ENCODE data around the gene INSIG2.

The INSIG2 gene

DNA sequence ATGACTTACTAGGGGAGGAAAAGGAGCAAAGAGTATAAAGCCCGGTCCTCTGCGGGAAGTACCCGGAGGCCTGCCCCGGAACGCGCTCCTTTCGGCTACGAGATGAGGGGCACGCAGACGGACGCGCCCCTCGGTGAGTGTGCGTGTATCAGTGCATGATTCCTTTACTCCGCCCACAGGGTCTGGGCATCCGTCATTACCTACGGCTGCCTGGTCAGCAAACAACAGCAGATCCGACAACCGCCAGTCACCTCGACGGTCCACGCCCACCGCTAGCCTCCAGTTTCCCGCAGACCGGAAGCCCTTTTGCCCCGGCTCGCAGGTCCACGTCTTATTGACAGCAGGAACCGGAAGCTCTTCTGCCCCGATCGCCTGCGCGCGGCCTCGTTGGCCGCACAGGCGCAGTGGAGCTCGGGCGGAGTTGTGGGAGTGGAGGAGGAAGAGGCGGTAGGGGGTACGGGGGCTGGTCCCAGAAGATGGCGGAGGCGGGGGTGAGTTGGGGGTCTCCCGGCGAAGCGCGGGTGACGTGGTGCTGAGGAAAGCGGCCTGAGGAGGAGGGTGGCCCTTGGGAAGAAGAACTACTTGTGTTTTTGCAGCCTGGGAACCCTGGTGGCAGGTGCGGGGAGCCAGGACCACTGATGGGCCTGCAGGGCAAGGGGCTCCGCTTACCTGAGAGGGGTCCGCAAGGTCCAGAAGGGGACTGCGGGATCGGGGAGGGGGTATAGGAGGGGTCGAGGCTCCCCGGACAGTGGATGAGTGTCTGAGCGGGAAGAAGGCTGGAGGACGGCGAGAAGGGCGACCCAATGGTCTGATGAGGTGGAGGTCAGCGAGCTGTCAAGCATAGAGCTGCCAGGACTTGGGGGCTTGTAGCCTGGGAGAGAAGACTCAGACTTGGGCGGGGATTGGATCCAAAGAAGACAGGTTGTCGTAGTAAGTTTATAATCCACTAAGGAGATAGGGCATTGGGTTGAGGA, at the start of gene INSIG2:
INSIG2 (plus strand) TSS at position 421 of the 974 bp plus-strand sequence. CDS start 8,086 bp downstream, outside the sequence.
- DNase-seq: peak; percentile 87

DNA sequence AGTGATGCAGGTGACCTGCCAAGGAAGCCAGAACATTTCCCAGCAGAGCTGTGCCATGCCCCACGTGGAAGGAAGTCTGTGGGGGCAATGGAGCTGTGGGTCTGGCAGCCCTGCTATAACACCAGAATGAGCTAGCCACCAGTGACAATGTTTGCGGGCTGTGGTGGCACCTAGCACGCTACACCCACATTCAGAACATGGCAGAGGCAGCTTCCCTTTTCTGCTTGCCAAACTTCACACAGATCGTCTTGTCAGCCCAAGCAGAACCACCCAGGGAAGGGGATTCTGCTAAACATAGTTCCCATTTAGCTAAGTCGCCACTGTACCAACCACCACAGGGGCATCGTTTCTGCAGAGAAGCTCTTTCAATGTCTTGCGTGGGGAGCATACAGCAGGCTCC, 47.4 kb upstream of the INSIG2 start:
- no peak for DNase-seq

DNA sequence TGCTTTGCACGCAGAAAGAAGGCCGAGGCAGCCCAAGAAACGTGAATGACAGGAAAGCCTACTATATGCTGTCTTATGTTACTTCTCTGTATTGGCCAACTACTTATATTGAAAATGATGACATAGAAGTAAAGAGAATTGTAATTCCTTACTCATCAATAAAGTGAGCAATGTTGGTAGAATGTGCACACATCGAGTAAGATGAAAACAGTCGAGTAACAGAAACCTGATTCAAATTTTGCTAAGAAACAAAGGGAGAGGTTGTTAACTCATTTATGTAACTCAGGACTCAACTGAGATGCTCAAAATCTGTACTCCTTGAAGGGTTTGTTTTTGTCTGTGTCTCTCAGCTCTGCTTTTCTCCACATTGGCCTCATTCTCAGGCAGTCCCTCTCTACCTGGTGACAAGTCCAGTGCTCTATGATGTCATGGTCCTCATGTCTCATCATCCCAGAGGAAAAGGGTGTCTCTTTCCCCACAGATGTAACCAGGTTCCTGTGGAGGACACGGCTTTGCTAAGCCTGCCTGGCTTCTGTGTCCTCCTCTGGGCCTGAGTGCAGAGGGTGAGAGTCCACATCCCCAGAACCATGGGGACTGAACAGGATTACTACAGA, 44.1 kb upstream of the INSIG2 start:
- no peak for DNase-seq

DNA sequence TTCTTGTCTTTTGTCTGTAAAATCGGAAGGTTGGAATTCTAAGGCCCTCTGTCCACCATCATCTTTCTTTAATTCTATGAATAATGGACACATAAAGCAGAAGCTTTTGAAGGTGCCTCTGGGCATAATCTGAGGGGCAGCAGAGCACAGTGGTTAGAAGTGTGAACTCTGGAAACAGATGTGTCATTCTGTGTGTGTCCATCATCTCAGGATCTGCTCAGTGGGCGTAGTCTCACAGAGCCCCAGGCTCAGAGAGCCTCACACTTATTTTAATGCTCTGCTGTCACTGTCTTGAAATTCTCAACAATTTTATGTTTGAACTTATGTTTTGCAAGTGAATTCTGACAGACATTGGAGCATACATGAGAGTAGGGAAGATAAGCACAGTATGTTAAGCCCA, 43.4 kb upstream of the INSIG2 start:
- no peak for DNase-seq

DNA sequence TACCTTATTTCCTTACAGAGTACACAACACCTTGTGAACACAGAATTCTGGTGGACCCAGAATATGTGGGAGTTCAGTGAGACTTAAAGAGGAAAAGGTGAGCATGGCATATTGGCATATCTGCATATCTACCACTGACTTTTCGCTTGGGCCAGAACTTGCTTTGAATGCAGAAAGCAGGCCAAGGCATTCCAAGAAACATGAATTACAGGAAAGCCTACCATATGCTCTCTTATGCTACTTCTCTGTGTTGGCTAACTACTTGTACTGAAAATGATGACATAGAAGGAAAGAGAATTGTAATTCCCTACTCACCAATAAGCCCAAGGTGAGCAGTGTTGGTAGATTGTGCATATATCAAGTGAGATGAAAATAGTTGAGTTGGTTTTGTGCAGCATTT, 43.0 kb upstream of the INSIG2 start:
- DNase-seq: no peak

DNA sequence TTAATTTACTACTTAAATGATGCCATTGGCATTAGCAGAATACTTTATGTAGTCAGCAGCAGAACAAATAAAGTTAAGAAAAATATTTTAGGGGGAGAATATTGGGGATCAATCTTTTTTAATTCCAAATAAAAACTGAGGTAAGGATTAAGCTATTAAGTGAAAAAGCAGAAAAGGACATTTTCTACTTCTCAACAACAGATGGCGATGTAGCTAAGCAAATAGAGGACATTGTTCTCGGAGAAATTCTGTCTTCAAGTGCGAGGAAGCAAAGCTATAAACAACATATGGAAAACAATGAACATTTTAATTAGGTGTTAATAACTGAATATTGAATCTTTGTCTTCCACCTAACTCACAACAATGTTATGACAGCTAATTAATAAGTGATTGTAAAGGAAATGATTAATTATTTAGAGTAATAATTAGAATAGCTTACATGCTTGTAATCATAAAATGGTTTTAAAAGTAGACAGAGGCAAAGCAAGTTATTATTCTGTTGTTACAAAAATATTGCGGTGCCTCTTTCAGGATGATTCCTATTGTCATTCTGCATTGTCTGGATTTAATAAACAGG, 41.5 kb upstream of the INSIG2 start:
- DNase-seq: no peak

DNA sequence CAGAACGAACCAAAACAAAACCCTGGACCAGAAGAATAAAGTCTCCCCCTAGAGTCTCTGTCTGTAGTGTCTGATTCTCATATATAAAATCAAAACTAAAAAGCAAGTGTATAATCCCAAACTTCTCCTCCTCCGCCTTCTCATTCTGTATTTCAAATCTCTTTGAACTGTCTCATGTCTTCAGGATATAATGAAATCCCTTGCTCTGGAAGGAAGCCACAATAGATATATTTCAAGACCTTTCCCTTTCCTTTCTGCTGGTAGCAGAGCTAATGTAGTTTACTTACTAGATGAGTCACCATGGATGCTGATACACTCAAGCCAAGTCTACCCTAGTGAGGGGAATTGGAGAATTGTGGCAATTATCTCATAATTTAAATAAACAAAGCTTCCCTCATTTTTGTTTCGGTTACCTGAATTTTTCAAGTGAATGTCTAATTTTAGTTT, 40.9 kb upstream of the INSIG2 start:
- no peak for DNase-seq

DNA sequence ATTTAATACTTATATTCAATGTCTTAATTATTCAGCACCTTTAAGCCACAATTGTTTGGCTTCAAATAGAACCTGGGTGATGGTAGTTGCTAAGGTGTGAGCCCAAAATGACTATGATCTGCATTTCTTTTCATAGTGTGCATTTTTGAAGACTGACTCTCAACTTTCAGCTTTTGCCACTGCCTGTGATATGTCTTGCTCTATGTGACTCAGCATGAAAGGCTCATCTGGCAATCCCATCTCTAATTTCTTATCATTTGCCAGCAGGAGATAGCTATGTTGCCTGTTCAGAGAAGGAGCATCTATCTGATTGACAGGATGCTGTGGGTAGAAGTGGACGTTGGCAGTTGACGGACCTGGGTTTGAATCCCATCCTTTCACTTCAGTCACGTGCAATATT, 39.9 kb upstream of the INSIG2 start:
- no peak for DNase-seq

DNA sequence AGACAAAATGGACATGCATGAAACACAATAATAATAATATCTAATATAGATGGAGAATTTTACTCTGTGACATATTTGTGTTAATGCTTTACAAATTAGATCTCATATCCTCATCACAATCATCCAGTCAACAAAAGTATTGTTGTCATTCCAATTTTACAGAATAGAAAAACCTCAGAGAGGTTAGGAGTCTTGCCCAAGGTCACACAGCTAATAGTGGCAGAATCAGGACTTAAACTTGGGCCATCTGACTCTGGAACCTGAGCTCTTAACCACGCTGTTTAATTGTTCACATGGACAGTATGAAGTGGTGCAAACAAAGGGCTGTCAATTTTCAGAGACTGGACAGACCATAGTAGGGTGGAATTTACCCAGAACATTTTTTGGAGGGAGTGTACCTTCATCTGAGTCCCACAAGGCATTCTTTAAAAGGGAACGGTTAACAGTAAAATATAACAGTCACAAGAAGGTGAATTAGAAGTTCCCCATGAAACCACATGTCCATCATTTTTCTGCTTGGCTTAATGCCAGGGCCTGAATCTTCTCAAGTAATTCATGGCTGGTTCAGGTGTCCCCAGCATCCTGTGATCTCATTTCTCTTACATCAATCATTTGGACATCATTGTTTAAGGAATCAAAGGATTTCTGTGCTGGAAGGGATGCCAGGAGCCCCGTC, 39.0 kb upstream of the INSIG2 start:
- no peak for DNase-seq

DNA sequence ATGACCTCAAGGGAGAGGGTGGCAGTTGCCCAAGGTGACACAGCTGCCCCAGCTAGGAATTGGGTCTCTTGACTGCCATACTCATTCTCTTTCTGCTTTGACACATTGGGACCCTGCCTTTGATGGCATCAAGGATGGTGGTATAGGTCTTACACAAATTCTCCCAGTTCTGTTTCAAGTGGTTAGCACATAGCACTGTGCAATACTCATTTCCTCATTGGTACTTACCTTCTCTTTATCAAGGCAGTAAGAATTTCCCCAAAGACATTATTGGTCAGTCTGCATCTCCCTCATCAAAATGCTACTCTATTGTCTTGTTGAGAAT, 38.5 kb upstream of the INSIG2 start:
- no peak for DNase-seq

DNA sequence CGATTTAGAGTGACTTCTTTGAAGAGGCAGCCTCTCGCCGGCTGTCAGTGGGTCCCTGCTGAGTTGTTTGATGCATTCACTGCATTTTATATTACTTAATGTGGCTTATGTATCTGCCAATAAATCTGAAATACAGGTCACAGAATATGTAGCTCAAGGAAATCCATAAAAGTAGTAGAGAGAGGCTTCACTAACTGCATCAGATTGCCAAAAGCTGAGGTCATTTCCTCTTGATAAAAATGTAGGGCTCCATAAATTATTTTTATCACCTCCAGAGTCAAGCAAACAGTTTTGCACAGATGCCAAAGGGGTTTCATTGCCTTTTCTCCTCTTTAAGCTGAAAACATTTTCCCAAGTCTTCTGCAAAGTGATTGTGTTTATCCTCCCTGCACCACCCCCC, 37.9 kb upstream of the INSIG2 start:
- no peak for DNase-seq

DNA sequence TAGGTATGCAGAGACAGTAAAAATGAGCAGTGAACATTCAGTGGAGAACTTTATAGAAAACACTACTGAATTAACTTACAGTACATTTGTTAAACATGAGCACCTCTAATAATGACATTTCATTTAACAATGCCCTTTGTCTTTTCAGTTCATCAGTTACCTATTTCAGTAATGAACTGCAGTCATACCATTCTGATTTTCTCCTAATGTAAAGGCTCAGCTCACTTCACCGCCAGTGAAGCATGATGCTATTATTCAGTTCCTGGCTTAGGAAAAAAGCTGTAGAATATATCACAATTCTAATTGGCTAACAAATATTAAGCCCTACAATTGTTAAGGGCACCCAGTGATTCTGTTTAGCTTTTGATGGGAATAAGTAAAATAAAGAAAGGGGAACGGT, 37.3 kb upstream of the INSIG2 start:
- DNase-seq: no peak

DNA sequence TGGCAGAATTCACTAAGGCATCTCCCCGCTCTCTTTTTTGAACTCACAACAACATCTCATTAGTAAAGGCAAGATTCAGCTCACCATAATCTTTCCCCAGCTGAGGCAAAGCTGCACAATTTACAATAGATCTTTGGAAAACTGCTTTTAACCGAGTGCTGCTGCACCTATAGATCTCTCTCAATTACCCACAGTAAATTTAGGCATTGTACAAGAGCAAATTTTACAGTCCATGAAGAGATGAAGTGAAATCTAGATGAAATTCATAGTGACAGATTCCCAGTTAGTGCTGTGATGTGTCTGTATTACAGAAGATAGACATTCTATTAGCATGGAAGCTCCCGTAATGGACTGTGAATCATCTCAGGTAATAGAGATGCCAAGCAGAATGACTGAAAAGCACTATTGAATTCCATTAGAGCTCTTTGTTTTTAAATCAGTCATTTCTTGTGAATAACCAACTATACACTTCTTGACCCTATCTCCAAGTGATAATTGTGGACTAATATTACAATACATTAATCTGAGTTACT, 36.4 kb upstream of the INSIG2 start:
- DNase-seq: no peak

DNA sequence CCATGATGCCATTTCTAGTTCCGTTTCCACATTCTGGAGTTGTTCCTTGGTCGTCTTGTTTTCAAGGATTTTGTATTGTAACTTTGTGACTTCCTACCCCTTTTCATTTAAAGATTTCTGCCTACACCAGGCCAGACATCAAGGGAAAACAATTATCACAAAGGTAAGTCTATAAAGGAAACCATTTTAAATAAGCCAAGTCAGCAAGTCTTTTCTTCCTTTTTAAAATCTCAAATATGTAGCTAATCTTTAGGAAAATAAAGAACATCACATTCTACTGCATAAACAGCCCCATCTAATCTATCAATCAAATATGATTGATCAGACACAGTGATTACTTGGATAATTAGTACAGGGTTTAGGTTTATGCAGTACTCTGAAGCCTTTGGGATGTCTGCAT, 35.8 kb upstream of the INSIG2 start:
- no peak for DNase-seq

DNA sequence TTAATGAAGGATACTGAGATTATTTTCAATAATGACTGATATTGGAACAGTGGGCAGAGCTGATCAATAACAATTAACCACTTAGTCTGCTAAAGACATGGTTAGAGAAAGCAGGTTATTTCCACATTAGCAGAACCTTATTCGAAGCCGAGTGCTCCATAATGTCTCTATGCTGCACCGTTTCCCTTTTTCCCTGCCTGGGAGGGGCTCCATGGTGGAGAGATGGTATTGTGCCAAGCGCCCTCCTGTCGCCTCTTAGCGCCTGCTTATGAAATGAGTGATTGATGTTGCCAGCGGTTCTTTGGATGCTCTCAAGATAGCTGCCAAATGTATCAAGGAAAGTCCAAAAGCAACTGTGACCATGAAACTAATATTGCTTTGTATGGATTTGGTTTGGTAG, 34.6 kb upstream of the INSIG2 start:
- DNase-seq: no peak

DNA sequence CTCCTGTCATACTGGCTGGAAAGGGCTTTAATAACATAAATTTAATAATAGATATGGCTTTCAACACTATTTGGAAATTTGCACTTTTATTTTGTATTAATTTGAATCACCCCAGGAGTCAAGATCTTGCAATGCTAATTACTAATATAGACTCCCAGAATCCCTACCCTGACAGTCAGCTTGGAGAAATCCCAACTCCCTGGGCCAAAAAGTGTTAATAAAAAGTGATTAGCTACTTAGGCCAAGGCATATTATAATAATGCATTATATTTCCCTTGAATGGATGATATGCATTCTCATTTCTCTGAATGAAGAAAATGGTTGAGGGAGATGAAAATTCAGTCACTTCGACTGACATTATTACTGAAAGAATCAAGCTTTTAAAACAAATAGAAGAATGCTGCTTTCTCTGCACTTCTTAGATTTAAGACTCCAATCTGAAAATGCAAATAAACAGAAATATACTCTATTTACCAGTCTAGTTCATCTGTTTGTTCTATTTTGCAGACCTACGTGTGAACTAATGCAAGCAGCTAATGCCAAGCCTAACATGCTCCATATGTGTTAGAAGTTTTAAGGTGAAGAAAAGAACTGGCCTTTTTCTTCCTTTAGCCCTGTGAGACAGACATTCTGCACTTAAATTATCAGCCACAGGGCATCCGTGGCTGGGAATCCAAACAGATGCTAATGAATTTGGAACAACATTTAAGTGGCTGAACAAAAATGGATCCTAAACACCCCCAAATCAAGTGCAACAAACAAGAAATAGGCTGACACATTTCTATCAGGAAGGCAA, 33.9 kb upstream of the INSIG2 start:
- no peak for DNase-seq

DNA sequence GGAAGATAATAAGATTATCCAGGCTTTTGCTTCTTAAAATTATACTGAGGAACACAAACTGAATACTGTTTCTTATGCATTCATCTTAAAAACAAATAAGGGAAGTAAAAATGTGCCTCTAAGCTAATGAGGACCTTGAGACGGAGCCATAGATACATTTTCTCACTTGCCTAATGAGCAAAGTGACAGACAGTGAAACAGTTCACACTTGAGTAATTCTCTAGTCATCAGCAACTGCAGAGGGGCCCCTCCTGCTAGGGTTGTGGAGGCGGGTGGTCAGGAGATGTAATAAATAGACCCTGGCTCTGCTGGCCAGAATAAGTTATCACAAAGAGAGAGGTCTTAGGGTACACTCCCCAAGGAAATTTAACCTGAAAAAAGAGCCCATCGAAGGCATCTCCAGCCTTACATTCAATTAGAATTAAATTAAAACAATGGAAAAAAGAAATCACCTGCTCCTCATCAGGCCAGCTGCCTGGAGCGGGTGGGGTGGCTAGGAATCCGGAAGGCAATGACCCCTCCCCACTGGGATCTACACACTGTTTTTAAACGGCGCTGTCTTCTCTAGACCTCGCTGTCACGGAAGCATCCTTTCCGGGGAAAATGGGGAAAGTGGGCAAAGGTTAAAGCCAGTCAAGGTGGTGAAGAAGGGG, 32.6 kb upstream of the INSIG2 start:
- no peak for DNase-seq

DNA sequence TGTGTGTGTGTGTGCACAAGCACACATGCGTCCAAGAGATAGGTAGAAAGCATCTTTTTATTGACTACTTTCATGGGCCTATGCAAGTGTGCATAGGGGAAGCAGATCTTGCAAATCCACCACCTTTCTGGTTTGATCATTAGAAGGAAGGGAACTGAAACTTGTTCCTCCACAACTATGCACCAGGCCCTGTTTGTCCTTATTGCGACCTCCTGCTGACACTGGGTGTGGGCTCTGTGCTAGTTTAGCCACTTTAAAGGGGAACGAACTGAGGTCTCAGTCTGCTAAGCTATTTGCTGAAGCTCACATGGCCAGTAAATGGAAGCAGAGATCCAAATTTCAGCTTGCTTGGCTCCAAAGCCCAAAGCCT, 32.1 kb upstream of the INSIG2 start:
- DNase-seq: no peak

DNA sequence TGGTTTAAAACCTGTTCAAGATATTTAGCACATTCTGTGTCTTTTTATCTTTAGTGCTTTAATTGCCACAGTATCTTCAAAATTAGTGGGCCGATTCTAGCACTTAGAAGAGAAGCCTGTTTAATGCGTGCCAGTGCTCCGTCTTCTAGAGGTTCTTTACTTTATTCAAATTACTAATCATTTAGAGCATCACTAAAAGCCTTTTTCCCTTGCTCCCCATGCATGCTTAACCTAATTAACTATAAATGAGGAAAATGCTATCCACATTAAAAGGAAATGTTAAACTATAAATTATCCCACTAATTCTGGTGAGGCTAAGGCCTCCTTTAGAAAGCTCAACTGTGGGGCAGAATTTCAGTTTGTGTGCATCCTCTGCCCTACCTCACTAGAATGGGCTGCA, 31.5 kb upstream of the INSIG2 start:
- DNase-seq: no peak

DNA sequence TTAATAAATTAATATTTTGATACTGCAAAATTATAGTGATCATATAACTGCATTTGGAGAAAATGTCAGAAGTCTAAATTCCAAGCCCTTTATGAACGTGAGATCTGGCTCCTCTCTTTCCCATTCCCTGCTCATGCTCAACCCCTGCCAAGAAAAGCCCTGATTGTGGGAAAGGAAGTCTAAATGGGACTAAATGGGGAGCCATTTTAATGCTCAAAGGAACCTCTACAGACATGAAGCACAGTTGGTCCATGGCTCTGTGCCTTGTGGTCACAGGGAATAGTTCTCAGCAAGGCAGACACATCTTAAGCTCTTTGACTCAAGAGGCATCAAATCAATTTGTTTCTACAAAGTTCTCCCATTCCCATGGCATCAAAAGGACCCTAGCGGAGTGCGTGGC, 29.3 kb upstream of the INSIG2 start:
- DNase-seq: no peak

DNA sequence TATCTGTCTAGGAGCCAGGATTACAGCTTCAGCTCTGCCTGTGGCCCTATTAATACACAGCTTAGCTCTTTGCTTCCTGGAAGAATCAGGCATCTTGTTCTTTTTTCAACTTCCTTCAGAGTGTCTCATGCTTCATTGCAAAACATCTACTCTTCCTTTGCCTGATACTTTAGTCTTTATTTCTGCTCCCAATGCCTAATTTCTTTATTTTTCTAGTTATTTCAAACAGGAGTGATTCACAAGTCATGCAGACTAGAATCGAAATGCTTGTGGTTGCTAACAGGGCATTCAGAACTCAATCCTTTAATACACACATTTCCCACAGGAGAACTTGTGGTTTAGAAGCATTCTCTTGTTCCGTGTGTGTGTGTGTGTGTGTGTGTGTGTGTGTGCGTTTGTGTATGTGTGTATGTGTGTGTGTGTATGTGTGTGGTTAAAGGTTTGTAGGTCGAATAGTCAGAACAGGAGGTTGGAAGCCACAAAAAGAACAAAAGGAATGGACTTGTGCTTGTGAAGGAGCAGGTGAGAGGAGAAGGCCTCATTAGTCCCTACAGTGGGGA, 28.3 kb upstream of the INSIG2 start:
- no peak for DNase-seq
